Measurements from ENCODE around the gene POU2AF3.
A peak's percentile ranks its signal among the peaks of the same experiment; 100 is the strongest.

Gene POU2AF3

DNA sequence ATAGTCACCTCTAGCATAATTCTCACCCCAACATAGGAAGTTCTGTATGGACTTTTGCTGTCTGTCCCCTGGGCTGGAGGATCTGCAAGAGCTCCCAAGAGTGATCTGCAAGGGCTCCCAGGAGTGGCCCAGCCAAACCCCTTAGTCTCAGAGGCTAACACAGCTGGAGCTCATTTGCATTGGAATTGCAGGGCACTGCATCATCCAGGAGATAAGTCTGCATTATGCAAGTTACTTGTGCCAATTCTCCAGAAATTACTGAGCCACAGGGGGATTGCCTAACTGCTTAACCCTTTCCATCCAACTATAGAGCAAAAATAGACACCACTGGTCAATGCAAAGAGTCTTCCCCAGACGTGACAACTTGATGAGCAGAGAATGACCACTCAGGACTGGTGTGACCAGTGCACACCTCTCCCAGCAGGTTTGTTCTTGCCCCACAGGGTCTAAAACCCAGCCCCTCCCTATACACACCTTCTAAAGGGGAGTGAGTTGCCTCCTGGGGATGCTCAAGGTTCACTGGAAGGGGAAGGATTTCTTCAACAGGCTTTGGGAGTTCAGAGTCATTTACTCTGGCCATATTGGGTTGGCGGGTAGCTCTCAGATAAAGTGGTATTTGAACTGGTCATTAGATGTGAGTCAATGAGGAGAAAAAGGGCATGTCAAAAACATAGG, 38.4 kb downstream of the POU2AF3 start:
- no peaks in the 10 kb centered on the region; the same call in 1 of the 2 replicates for H3K36me3 ChIP-seq (ENCODE audit: insufficient read depth, low read length)
- TF ChIP-seq EZH2 (IDR thresholded peaks at IDR 0.05) (no peak), FOXP2 (optimal IDR thresholded peaks at IDR 0.05; ENCODE audit: control extremely low read depth, extremely low read length, insufficient read depth) (no peak), POLR2AphosphoS5 (IDR thresholded peaks at IDR 0.05; ENCODE audit: borderline replicate concordance, low read depth, low read length) (no peak; the same call in 1 of the 2 replicates)
- peaks cover 4% of the 10 kb centered on the region; the same call in 1 of the 2 replicates for H3K9me3 ChIP-seq (ENCODE audit: low read depth, low read length)
- no peak overlapping the region for H3K9ac ChIP-seq (ENCODE audit: insufficient read length)
- peak; percentile 88 for DNase-seq (ENCODE audit: low read depth, low spot score)
- H3K4me3 ChIP-seq: peak overlapping the region; percentile 56
- peak overlapping the region; percentile 38; the same call in 1 of the 2 replicates for H3K27ac ChIP-seq

DNA sequence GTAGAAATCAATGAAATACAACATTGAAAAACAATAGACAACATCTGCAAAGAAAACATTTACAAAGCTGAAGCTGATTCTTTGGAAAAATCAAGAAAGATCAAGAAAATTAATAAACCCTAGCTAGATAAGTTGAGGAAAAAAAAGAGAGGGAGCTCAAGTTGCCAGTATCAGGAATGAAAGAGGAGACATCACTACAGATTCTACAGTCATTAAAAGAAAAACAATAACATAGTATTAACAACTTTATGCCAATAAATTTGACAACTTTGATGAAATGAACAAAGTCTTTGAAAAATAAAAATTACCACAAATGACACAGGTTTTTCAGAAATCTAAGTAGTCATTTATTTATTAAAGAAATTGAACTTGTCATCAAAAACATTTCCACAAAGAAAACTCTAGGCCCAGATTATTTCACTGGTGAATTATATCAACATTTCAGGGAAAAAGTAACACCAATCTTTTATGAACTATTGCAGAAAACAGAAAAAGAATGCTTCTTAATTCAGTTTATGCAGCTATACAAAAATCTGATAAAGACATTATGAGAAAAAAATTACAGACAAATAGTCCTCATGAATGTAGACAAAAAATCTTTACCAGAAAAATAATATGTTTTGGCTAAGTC, 41.5 kb downstream of the POU2AF3 start:
- no peak overlapping the region for H3K9ac ChIP-seq (ENCODE audit: insufficient read length)
- no peaks in the 10 kb centered on the region; the same call in 1 of the 2 replicates for H3K36me3 ChIP-seq (ENCODE audit: insufficient read depth, low read length)
- no peak for DNase-seq (ENCODE audit: low read depth, low spot score)
- H3K4me3 ChIP-seq: no peak overlapping the region
- TF ChIP-seq EZH2 (IDR thresholded peaks at IDR 0.05): no peak
- no peak for TF ChIP-seq POLR2AphosphoS5 (IDR thresholded peaks at IDR 0.05; ENCODE audit: borderline replicate concordance, low read depth, low read length)
- TF ChIP-seq FOXP2 (optimal IDR thresholded peaks at IDR 0.05; ENCODE audit: control extremely low read depth, extremely low read length, insufficient read depth): no peak
- no peak overlapping the region for H3K27ac ChIP-seq
- H3K9me3 ChIP-seq (ENCODE audit: low read depth, low read length): peaks cover 4% of the 10 kb centered on the region; the same call in 1 of the 2 replicates

GRCh38 chr11:111342329-111342728, 44.0 kb downstream of the POU2AF3 start:
- Histone ChIP-seq H3K9ac (ENCODE audit: insufficient read length) (no peak overlapping the region), H3K36me3 (ENCODE audit: insufficient read depth, low read length) (no peaks in the 10 kb centered on the region; the same call in 1 of the 2 replicates), H3K27ac (no peak overlapping the region), H3K4me3 (no peak overlapping the region), H3K9me3 (ENCODE audit: low read depth, low read length) (peaks cover 4% of the 10 kb centered on the region; the same call in 1 of the 2 replicates)
- no peak for TF ChIP-seq FOXP2 (optimal IDR thresholded peaks at IDR 0.05; ENCODE audit: control extremely low read depth, extremely low read length, insufficient read depth)
- TF ChIP-seq EZH2 (IDR thresholded peaks at IDR 0.05): no peak
- TF ChIP-seq POLR2AphosphoS5 (IDR thresholded peaks at IDR 0.05; ENCODE audit: borderline replicate concordance, low read depth, low read length): no peak
- no peak for DNase-seq (ENCODE audit: low read depth, low spot score)

- no peaks in the 10 kb centered on the region; the same call in 1 of the 2 replicates for H3K36me3 ChIP-seq (ENCODE audit: insufficient read depth, low read length)
- TF ChIP-seq FOXP2 (optimal IDR thresholded peaks at IDR 0.05; ENCODE audit: control extremely low read depth, extremely low read length, insufficient read depth) (no peak), EZH2 (IDR thresholded peaks at IDR 0.05) (no peak), POLR2AphosphoS5 (IDR thresholded peaks at IDR 0.05; ENCODE audit: borderline replicate concordance, low read depth, low read length) (no peak)
- no peak overlapping the region for H3K27ac ChIP-seq
- no peak overlapping the region for H3K9ac ChIP-seq (ENCODE audit: insufficient read length)
- H3K4me3 ChIP-seq: no peak overlapping the region
- no peak for DNase-seq (ENCODE audit: low read depth, low spot score)
- H3K9me3 ChIP-seq (ENCODE audit: low read depth, low read length): peaks cover 4% of the 10 kb centered on the region; the same call in 1 of the 2 replicates
Measured at GRCh38 chr11:111344032-111344431, 45.7 kb downstream of the POU2AF3 start.

DNA sequence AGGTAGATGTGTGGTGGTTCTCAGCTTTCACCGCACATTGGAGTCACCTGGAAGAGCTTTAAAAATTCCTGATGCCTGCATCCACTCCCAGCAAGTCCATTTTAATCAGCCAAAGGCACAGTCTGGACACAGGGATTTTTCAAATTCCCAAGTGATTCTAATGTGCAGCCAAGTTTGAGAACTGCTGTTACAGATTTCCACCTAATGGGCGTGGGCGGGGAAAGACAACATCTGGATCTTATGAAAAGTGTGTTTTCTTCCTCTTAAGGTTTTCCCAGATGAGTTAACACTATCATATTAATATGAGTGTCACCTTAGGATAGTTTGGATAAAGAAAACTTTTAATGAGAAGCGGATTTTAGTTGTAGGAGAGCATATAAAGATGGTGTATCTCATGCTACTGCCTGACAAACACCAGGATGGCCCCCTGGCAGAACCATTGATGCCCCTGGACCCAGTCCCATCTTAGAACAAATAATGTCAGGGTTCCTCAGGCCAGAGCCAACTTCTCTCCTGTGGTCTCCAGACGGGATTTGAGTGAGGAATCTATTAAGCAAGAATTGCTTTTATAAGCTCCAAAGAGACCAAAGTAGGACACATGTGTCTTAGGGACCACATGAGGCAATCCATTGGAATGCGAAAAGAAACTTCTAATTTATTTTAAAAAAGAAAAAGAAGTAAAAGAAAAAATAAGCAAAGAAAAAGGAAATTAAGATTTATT, 48.8 kb downstream of the POU2AF3 start:
- Histone ChIP-seq H3K9me3 (ENCODE audit: low read depth, low read length) (no peaks in the 10 kb centered on the region), H3K27ac (no peak overlapping the region), H3K9ac (ENCODE audit: insufficient read length) (no peak overlapping the region), H3K4me3 (no peak overlapping the region), H3K36me3 (ENCODE audit: insufficient read depth, low read length) (no peaks in the 10 kb centered on the region)
- DNase-seq (ENCODE audit: low read depth, low spot score): no peak
- no peak for TF ChIP-seq FOXP2 (optimal IDR thresholded peaks at IDR 0.05; ENCODE audit: control extremely low read depth, extremely low read length, insufficient read depth)
- no peak for TF ChIP-seq EZH2 (IDR thresholded peaks at IDR 0.05)
- TF ChIP-seq POLR2AphosphoS5 (IDR thresholded peaks at IDR 0.05; ENCODE audit: borderline replicate concordance, low read depth, low read length): no peak

- no peak overlapping the region for H3K27ac ChIP-seq
- H3K4me3 ChIP-seq: no peak overlapping the region
- no peaks in the 10 kb centered on the region for H3K36me3 ChIP-seq (ENCODE audit: insufficient read depth, low read length)
- H3K9me3 ChIP-seq (ENCODE audit: low read depth, low read length): no peaks in the 10 kb centered on the region
- TF ChIP-seq EZH2 (IDR thresholded peaks at IDR 0.05) (no peak), POLR2AphosphoS5 (IDR thresholded peaks at IDR 0.05; ENCODE audit: borderline replicate concordance, low read depth, low read length) (no peak), FOXP2 (optimal IDR thresholded peaks at IDR 0.05; ENCODE audit: control extremely low read depth, extremely low read length, insufficient read depth) (no peak)
- H3K9ac ChIP-seq (ENCODE audit: insufficient read length): no peak overlapping the region
- no peak for DNase-seq (ENCODE audit: low read depth, low spot score)
Measured at GRCh38 chr11:111347723-111348115, 49.4 kb downstream of the POU2AF3 start.

DNA sequence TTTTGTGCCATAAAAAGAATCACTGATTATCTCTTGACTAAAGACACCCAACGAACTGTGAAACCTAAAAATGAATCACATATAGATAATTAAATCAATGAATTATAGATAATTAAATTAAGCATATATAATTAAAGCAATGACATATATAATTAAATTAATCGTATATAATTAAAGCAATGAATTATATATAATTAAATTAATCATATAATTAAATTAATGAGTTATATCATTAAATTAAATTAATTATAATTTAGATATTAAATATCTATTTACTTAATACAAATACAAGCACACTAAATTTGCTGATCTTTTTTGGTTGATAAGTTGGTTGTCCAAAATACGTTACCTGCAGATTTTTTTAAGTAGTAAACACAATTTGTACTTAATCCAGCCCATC, 49.8 kb downstream of the POU2AF3 start:
- TF ChIP-seq EZH2 (IDR thresholded peaks at IDR 0.05) (no peak), FOXP2 (optimal IDR thresholded peaks at IDR 0.05; ENCODE audit: control extremely low read depth, extremely low read length, insufficient read depth) (no peak), POLR2AphosphoS5 (IDR thresholded peaks at IDR 0.05; ENCODE audit: borderline replicate concordance, low read depth, low read length) (no peak)
- DNase-seq (ENCODE audit: low read depth, low spot score): no peak
- H3K36me3 ChIP-seq (ENCODE audit: insufficient read depth, low read length): no peaks in the 10 kb centered on the region
- H3K9me3 ChIP-seq (ENCODE audit: low read depth, low read length): no peaks in the 10 kb centered on the region
- no peak overlapping the region for H3K4me3 ChIP-seq
- no peak overlapping the region for H3K9ac ChIP-seq (ENCODE audit: insufficient read length)
- no peak overlapping the region for H3K27ac ChIP-seq

DNA sequence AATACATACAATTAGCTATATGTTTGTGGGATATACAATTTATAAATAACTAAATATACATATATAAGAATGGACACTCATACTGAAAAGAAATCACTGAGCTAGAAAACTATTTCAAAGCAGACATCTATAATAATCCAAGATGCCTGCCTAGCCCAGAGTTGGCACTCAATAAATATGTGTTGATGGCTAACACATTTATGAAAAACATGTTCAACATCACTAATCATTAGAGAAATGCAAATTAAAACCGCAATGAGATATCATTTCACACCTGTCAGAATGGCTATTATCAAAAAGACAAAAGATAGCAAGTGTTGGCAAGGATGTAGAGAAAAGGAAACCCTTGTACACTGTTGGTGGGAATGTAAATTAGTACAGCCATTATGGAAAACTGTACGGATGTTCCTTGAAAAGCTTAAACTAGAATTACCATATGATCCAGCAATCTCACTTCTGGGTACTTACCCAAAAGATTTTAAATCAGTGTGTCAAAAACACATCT, 50.9 kb downstream of the POU2AF3 start:
- no peak overlapping the region for H3K9ac ChIP-seq (ENCODE audit: insufficient read length)
- H3K4me3 ChIP-seq: no peak overlapping the region
- no peaks in the 10 kb centered on the region for H3K36me3 ChIP-seq (ENCODE audit: insufficient read depth, low read length)
- no peak overlapping the region for H3K27ac ChIP-seq
- TF ChIP-seq POLR2AphosphoS5 (IDR thresholded peaks at IDR 0.05; ENCODE audit: borderline replicate concordance, low read depth, low read length) (no peak), EZH2 (IDR thresholded peaks at IDR 0.05) (no peak), FOXP2 (optimal IDR thresholded peaks at IDR 0.05; ENCODE audit: control extremely low read depth, extremely low read length, insufficient read depth) (no peak)
- H3K9me3 ChIP-seq (ENCODE audit: low read depth, low read length): no peaks in the 10 kb centered on the region
- DNase-seq (ENCODE audit: low read depth, low spot score): no peak

Data from SK-N-MC (cell line).